Neutrophil (primary cell): ENCODE measurements around the gene RHNO1.

Experiments used
- H3K27ac ChIP-seq: fragments of 200-600 bp; sonication (generic); 2 replicates; pipeline ENCODE4 v1.5.1; 2016; ENCODE audit warnings: mild to moderate bottlenecking, moderate library complexity
- H3K27me3 ChIP-seq: fragments of 200-600 bp; sonication (generic); 2 replicates; pipeline ENCODE4 v1.6.0; 2016; ENCODE audit warnings: mild to moderate bottlenecking
- H3K36me3 ChIP-seq: fragments of 200-600 bp; sonication (generic); 2 replicates; pipeline ENCODE4 v1.5.1; 2017
- H3K4me1 ChIP-seq, 2 experiments: fragments of 200-600 bp in 1 of 2; sonication (generic) in 1 of 2; 1 replicate in 1 of 2; 2 replicates in 1 of 2; pipeline versions ENCODE4 v1.5.1 to v1.6.1; 2013 to 2016; ENCODE audit warnings: low read depth in 1 of 2, low read length in 1 of 2, mild to moderate bottlenecking in 1 of 2, moderate library complexity in 1 of 2; ENCODE audit not compliant: control insufficient read depth in 1 of 2, insufficient read depth in 1 of 2
- H3K4me3 ChIP-seq, 2 experiments: fragments of 200-600 bp in 1 of 2; sonication (generic) in 1 of 2; 1 replicate in 1 of 2; 2 replicates in 1 of 2; pipeline ENCODE4 v1.5.1; 2013 to 2016; ENCODE audit warnings: low read depth in 1 of 2, low read length in 1 of 2, mild to moderate bottlenecking in 1 of 2, moderate library complexity in 1 of 2
- H3K9me3 ChIP-seq: fragments of 200-600 bp; sonication (generic); 2 replicates; pipeline ENCODE4 v1.5.1; 2016
- CTCF ChIP-seq: fragments of 200-600 bp; sonication (generic); IDR thresholded peaks from 2 replicates; pipeline ENCODE4 v1.5.1; 2016; ENCODE audit warnings: antibody characterized with exemption

RHNO1 gene

GRCh38 chr12:2877047-2877952, at the start of gene RHNO1, which contains the start of gene FOXM1:
RHNO1 (plus strand) TSS chr12:2877223; CDS start chr12:2885367, 8,144 bp downstream.
FOXM1 (minus strand) TSS chr12:2877174; CDS start chr12:2874478, 2,696 bp downstream.
- H3K27ac ChIP-seq: peak within 1 kb of the TSS; percentile 76
- peak; percentile 53 for TF ChIP-seq CTCF
- peak within 1 kb of the TSS; percentile 82 to 97 for H3K4me3 ChIP-seq
- H3K9me3 ChIP-seq: no peaks in the 10 kb centered on the region
- H3K4me1 ChIP-seq: peaks cover 29% of the 10 kb centered on the region in 2 experiments
- H3K27me3 ChIP-seq: no peaks in the 10 kb centered on the region
- H3K36me3 ChIP-seq: peaks cover under 1% of the 10 kb centered on the region

GRCh38 chr12:2829275-2829674, 47.7 kb upstream of the RHNO1 start:
- no peak for TF ChIP-seq CTCF
- Histone ChIP-seq H3K4me1 (no peaks in the 10 kb centered on the region), H3K27ac (no peak overlapping the region), H3K4me3 (no peak overlapping the region), H3K36me3 (peaks cover 40% of the 10 kb centered on the region), H3K9me3 (no peaks in the 10 kb centered on the region), H3K27me3 (peaks cover under 1% of the 10 kb centered on the region)

GRCh38 chr12:2832550-2833127, 44.4 kb upstream of the RHNO1 start:
- peaks cover 7% of the 10 kb centered on the region for H3K36me3 ChIP-seq
- TF ChIP-seq CTCF: no peak
- no peak overlapping the region for H3K4me3 ChIP-seq
- no peak overlapping the region for H3K27ac ChIP-seq
- H3K9me3 ChIP-seq: no peaks in the 10 kb centered on the region
- H3K27me3 ChIP-seq: peaks cover 10% of the 10 kb centered on the region
- peaks cover 6 to 7% of the 10 kb centered on the region in 2 experiments for H3K4me1 ChIP-seq

GRCh38 chr12:2833327-2833726, 43.7 kb upstream of the RHNO1 start:
- H3K4me3 ChIP-seq: no peak overlapping the region
- TF ChIP-seq CTCF: no peak
- H3K27ac ChIP-seq: no peak overlapping the region
- H3K9me3 ChIP-seq: no peaks in the 10 kb centered on the region
- H3K27me3 ChIP-seq: peaks cover 10% of the 10 kb centered on the region
- H3K4me1 ChIP-seq: peaks cover 6 to 7% of the 10 kb centered on the region in 2 experiments
- H3K36me3 ChIP-seq: peaks cover 2% of the 10 kb centered on the region

GRCh38 chr12:2833810-2834209, 43.2 kb upstream of the RHNO1 start:
- no peaks in the 10 kb centered on the region for H3K36me3 ChIP-seq
- H3K27me3 ChIP-seq: peaks cover 10% of the 10 kb centered on the region
- H3K4me1 ChIP-seq: peaks cover 6 to 7% of the 10 kb centered on the region in 2 experiments
- no peak for TF ChIP-seq CTCF
- no peaks in the 10 kb centered on the region for H3K9me3 ChIP-seq
- no peak overlapping the region for H3K4me3 ChIP-seq
- H3K27ac ChIP-seq: no peak overlapping the region
